ENCODE data around the gene PAGR1.

Gene PAGR1

DNA sequence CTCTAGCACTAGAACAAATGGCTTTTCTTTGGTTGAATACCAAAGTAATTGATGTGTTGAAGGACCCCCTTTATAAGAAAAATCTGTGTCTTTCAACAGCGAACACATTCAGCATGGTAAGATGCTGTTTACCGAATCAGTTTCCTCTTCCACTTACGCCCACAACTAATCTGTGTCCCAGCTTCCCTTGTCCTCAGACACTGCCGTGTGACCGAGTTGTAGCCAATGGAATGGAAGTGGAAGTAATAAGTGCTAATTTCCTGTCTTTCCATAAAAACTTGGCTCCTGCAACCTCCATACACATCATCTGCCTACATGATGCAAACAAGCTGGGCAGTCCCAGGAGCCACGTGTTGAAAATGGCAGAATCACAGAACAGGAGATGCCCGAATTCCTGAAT lies 36.7 kb downstream of the PAGR1 start:
- no peak for DNase-seq (ENCODE audit: low spot score)
- TF ChIP-seq, protein P1, sequence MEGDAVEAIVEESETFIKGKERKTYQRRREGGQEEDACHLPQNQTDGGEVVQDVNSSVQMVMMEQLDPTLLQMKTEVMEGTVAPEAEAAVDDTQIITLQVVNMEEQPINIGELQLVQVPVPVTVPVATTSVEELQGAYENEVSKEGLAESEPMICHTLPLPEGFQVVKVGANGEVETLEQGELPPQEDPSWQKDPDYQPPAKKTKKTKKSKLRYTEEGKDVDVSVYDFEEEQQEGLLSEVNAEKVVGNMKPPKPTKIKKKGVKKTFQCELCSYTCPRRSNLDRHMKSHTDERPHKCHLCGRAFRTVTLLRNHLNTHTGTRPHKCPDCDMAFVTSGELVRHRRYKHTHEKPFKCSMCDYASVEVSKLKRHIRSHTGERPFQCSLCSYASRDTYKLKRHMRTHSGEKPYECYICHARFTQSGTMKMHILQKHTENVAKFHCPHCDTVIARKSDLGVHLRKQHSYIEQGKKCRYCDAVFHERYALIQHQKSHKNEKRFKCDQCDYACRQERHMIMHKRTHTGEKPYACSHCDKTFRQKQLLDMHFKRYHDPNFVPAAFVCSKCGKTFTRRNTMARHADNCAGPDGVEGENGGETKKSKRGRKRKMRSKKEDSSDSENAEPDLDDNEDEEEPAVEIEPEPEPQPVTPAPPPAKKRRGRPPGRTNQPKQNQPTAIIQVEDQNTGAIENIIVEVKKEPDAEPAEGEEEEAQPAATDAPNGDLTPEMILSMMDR (conservative IDR thresholded peaks at IDR 0.05; ENCODE audit: low read depth), result no peak
- no peak overlapping the region for H3K27ac ChIP-seq
- CTCF ChIA-PET, result interaction anchor here (1.4 kb wide), 1 partner anchor 180 kb away, joined by 5 read pairs; no protein-coding TSS in a partner anchor
- POLR2A ChIA-PET (ENCODE audit: low non-redundant PET), result no interaction called here

DNA sequence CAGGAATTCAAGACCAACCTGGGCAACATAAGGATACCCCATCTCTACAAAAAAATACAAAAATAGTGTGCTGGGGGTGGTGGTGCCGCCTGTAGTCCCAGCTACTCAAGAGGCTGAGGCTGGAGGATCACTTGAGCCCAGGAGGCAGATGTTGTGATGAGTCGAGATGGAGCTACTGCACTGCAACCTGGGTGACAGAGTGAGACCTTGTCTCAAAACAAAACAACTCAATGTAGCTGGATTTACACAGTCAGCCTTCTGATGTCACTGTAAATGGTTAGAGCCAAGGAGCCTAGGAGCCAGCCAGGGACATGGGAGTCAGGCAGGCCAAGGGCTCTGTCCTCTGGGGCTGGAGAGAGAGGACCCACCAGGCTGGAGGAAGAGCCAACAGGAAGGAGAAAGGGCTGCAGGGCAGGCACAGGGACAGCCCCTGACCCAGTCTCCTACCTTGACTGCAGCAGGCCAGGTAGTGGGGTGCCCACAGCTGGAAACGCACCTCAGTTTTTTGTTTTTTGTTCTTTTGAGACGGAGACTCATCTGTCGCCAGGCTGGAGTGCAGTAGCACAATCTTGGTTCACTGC lies 38.7 kb downstream of the PAGR1 start:
- POLR2A ChIA-PET (ENCODE audit: low non-redundant PET), result interaction anchor here (0.9 kb wide), 1 partner anchor 9 kb away, joined by 3 read pairs; the partner anchor contains the start of gene CDIPT
- TF ChIP-seq, protein P1 (conservative IDR thresholded peaks at IDR 0.05; ENCODE audit: low read depth), result no peak
- CTCF ChIA-PET, result no interaction called here
- no peak for DNase-seq (ENCODE audit: low spot score)
- H3K27ac ChIP-seq, result no peak overlapping the region

DNA sequence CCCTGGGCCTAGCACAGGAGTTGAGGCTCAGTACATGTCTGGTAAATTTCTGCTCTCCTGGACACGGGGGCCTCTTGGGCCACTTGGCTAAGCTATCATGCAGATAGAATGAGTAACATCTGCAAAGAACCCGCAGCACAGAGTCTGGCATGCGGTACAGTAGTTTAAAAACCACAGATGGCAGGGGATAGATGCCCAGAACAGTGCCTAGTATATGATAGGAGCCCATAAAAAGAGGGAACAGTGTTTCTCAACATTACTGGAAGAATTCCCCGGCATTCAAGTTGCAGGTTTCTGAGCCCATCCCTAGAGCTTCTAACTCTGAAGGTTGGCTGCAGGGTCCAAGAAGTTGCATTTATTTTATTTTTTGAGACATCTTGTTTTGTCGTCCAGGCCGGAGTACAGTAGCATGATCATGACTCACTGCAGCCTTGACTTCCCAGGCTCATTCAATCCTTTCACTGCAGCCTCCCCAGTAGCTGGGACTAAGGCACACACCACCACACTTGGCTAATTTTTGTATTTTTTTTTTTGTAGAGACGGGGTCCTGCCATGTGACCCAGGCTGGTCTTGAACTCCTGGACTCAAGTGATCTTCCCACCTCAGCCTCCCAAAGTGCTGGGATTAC lies 41.3 kb downstream of the PAGR1 start:
- POLR2A ChIA-PET (ENCODE audit: low non-redundant PET), result no interaction called here
- TF ChIP-seq, protein P1 (conservative IDR thresholded peaks at IDR 0.05; ENCODE audit: low read depth), result no peak
- CTCF ChIA-PET, result interaction anchor here (0.5 kb wide), 1 partner anchor 148 kb away, joined by 3 read pairs; no protein-coding TSS in a partner anchor
- H3K27ac ChIP-seq, result no peak overlapping the region
- no peak for DNase-seq (ENCODE audit: low spot score)

DNA sequence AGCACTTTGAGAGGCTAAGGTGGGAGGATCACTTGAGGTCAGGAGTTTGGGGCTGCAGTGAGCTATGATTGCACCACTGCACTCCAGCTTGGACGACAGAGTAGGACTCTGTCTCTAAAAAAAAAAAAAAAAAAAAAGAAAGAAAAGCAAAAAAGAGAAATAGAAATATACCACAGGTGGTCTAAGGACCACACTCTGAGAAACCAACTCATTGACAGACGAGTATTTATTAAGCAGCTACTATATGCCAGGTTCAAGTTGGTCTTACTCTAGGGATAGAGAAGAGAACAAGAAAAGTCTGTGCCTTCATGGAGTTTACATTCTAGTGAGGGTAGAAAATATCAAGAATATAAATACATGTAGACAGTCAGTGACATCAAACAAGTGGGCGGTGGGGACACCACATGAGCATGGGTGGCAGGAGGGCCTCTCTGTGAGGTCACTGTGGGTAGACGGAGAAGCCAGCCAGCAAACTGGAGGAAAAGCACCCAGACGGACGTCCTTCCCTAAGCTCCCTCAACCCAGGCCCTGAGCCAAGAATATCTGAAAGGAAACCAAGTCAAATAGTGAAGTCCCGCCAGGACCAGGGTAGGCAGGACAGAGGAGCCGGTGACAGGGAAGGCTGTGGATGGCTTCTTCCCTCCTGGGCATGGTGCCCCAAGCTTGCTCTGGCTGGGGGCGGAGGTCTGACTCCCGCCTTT lies 42.3 kb downstream of the PAGR1 start:
- POLR2A ChIA-PET (ENCODE audit: low non-redundant PET), result no interaction called here

DNA sequence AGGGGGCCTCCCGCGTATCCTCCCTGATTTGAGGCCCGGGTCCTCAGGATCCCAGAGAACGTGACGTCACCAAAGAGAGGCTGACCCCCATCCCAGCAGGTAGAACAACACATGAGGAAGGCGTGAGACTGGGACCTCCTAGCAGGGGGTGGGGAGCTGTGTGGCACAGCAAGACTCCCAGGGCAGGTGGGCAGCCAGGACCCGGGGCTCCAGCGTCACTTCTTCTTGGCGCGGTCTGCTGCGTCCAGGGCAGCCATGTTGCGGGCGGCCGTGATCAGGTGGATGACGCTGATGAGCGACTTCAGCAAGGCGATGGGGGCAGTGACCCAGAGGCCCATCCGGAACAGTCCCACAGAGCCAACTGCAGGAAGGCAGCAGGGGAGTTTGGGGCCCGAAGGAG lies 43.0 kb downstream of the PAGR1 start:
- ChIA-PET POLR2A (ENCODE audit: low non-redundant PET) (no interaction called here), CTCF (no interaction called here)

More for the DNA sequence above, 42.3 kb downstream of the PAGR1 start:
- no peak for DNase-seq (ENCODE audit: low spot score)
- TF ChIP-seq, protein P1 (conservative IDR thresholded peaks at IDR 0.05; ENCODE audit: low read depth), result no peak
- CTCF ChIA-PET, result interaction anchor here (0.6 kb wide), 2 partner anchors 132 to 840 kb away, joined by 3 read pairs; no protein-coding TSS in a partner anchor
- H3K27ac ChIP-seq, result no peak overlapping the region

DNA sequence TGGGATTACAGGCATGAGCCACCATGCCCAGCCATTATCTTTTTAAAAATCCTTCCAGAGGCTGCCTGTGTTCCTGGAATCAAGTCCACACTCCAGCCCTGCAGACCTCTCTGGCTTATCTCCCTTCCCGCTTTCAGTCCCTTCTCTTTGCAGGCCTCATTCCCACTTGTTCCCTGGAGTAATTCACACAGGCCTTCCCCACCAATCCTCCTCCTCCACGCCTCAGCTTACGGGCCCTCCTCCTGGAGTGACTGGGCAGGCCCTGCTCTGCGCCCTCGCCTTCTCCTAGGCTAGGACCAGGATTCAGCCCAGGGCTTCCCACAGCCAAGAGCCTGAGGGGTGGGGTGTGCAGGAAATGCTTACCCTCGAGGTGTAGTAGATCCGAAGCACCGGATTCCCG lies 44.3 kb downstream of the PAGR1 start:
- DNase-seq (ENCODE audit: low spot score), result no peak
- CTCF ChIA-PET, result interaction anchor here (2.4 kb wide), 1 partner anchor 12 kb away, joined by 9 read pairs; no protein-coding TSS in a partner anchor
- no peak overlapping the region for H3K27ac ChIP-seq
- POLR2A ChIA-PET (ENCODE audit: low non-redundant PET), result no interaction called here
- TF ChIP-seq, protein P1 (conservative IDR thresholded peaks at IDR 0.05; ENCODE audit: low read depth), result no peak

More for the DNA sequence above, 43.0 kb downstream of the PAGR1 start:
- DNase-seq (ENCODE audit: low spot score), result no peak
- TF ChIP-seq, protein P1 (conservative IDR thresholded peaks at IDR 0.05; ENCODE audit: low read depth), result no peak
- H3K27ac ChIP-seq, result no peak overlapping the region
